ENCODE measurements around the gene NAALADL2.

GRCh38 chr3:175798326-175798725 is 939.2 kb downstream of the NAALADL2 start:
- TF ChIP-seq CTCF (IDR thresholded peaks at IDR 0.05) (no peak), POLR2A (IDR thresholded peaks at IDR 0.05) (no peak)
